A549 (cell line): ENCODE measurements around the gene PRPF40A. TPM values are rescaled to one million over a fixed set of nuclear protein-coding genes. Genes with fewer than 3 reads are reported as not detected.

Experiments
- ATAC-seq, 2 experiments: fragments of 200-7000 bp in 1 of 2; fragments of >200 bp in 1 of 2; cut with Nextera tagmentation in 1 of 2; cut with Tn5 transposase in 1 of 2; 3 replicates each; pipeline versions ENCODE4 v1.8.0 to v1.9.1; 2018 to 2020; ENCODE audit warnings: mild to moderate bottlenecking in 1 of 2, moderate library complexity in 1 of 2
- CTCF ChIA-PET: fragments of 300-600 bp; sonication (Branson Sonifier 250); formaldehyde crosslinking; extraction: SDS; loops from one replicate; lab custom pipeline; 2021; ENCODE audit warnings: antibody characterized with exemption, inconsistent platforms; lab: Yijun Ruan, JAX
- POLR2A ChIA-PET: fragments of 350-600 bp; formaldehyde crosslinking; extraction: SDS; loops from one replicate; lab custom pipeline; 2021; ENCODE audit warnings: antibody characterized with exemption, inconsistent platforms; lab: Yijun Ruan, JAX
- DNase-seq, 2 experiments: peaks; one replicate each; pipeline versions ENCODE4 v3.0.0 to v3.0.0-alpha.2; 2011 to 2016; ENCODE audit warnings: low read depth in 1 of 2, low spot score in 1 of 2
- FAIRE-seq: peaks from 2 replicates; lab custom pipeline; 2011; peaks lifted over from hg19 to GRCh38; lab: Jason Lieb, UNC
- H3K27ac ChIP-seq, 2 experiments: fragments of >200 bp; sonication (Bioruptor Twin); formaldehyde crosslinking; 3 replicates each; pipeline ENCODE4 v1.5.1; 2016 to 2017
- H3K4me1 ChIP-seq: fragments of >200 bp; sonication (Bioruptor Twin); formaldehyde crosslinking; 3 replicates; pipeline ENCODE4 v1.6.1; 2016
- H3K4me2 ChIP-seq: fragments of >200 bp; sonication (Bioruptor Twin); formaldehyde crosslinking; 3 replicates; pipeline ENCODE4 v1.6.1; 2016
- H3K4me3 ChIP-seq: fragments of >200 bp; sonication (Bioruptor Twin); formaldehyde crosslinking; 3 replicates; pipeline ENCODE4 v1.5.1; 2016
- H3K9me3 ChIP-seq: fragments of >200 bp; sonication (Bioruptor Twin); formaldehyde crosslinking; 3 replicates; pipeline ENCODE4 v1.6.1; 2016
- BHLHE40 ChIP-seq: IDR thresholded peaks from 2 replicates; pipeline ENCODE4 v1.6.1; 2012; ENCODE audit warnings: low read depth, low read length, inconsistent platforms
- CBX8 ChIP-seq: fragments of 200-600 bp; sonication (generic); IDR thresholded peaks from 2 replicates; pipeline ENCODE4 v1.6.1; 2016
- E2F6 ChIP-seq: IDR thresholded peaks from 2 replicates; pipeline ENCODE4 v1.6.1; 2012; ENCODE audit warnings: low read depth, borderline replicate concordance
- EHMT2 ChIP-seq: fragments of 200-600 bp; sonication (generic); IDR thresholded peaks from 2 replicates; pipeline ENCODE4 v1.6.1; 2016; ENCODE audit warnings: antibody characterized with exemption, low read depth, mild to moderate bottlenecking, moderate library complexity
- ELK1 ChIP-seq: fragments of 150-350 bp; IDR thresholded peaks from 2 replicates; pipeline ENCODE4 v1.6.1; 2014; ENCODE audit warnings: low read depth, mild to moderate bottlenecking, low read length
- EP300 ChIP-seq, 2 experiments: fragments of >200 bp; sonication (Bioruptor Twin); formaldehyde crosslinking; IDR thresholded peaks; 2 replicates in 1 of 2; 3 replicates in 1 of 2; pipeline ENCODE4 v1.6.1; 2016 to 2017
- FOSB ChIP-seq: fragments of 250-450 bp; sonication (Bioruptor Pico); IDR thresholded peaks from 2 replicates; pipeline ENCODE4 v1.5.0; 2020; ENCODE audit warnings: mild to moderate bottlenecking, moderate library complexity
- FOSL2 ChIP-seq, 2 experiments: fragments of 450-650 bp in 1 of 2; fragments of >200 bp in 1 of 2; sonication (Bioruptor Twin) in 1 of 2; formaldehyde crosslinking; IDR thresholded peaks; 2 replicates each; pipeline versions ENCODE4 v1.5.0 to v1.6.1; 2016 to 2020; ENCODE audit warnings: mild to moderate bottlenecking in 1 of 2, moderate library complexity in 1 of 2
- FOXS1 ChIP-seq: fragments of 250-450 bp; sonication (Bioruptor Pico); IDR thresholded peaks from 2 replicates; pipeline ENCODE4 v1.5.0; 2020; ENCODE audit warnings: mild to moderate bottlenecking, moderate library complexity
- GATA3 ChIP-seq: IDR thresholded peaks from 2 replicates; pipeline ENCODE4 v1.6.1; 2012; ENCODE audit warnings: borderline replicate concordance
- HDAC2 ChIP-seq: fragments of 200-600 bp; sonication (generic); IDR thresholded peaks from 2 replicates; pipeline ENCODE4 v1.6.1; 2016
- HMGXB4 ChIP-seq: fragments of 250-450 bp; sonication (Bioruptor Pico); IDR thresholded peaks from 2 replicates; pipeline ENCODE4 v1.5.0; 2021; ENCODE audit warnings: mild to moderate bottlenecking, moderate library complexity, borderline replicate concordance
- HOXA7 ChIP-seq: fragments of 250-450 bp; sonication (Bioruptor Pico); IDR thresholded peaks from 2 replicates; pipeline ENCODE4 v1.5.0; 2020; ENCODE audit warnings: mild to moderate bottlenecking, moderate library complexity
- JUN ChIP-seq, 2 experiments: fragments of >200 bp; sonication (Bioruptor Twin); formaldehyde crosslinking; IDR thresholded peaks; 2 replicates in 1 of 2; 3 replicates in 1 of 2; pipeline ENCODE4 v1.6.1; 2016 to 2017
- JUNB ChIP-seq: fragments of >200 bp; sonication (Bioruptor Twin); formaldehyde crosslinking; IDR thresholded peaks from 2 replicates; pipeline ENCODE4 v1.6.1; 2016
- KDM5A ChIP-seq: fragments of 200-600 bp; sonication (generic); IDR thresholded peaks from 2 replicates; pipeline ENCODE4 v1.6.1; 2016; ENCODE audit warnings: antibody characterized with exemption, mild to moderate bottlenecking
- MAX ChIP-seq: IDR thresholded peaks from 2 replicates; pipeline ENCODE4 v1.6.1; 2012
- PHF8 ChIP-seq: fragments of 200-600 bp; sonication (generic); IDR thresholded peaks from 2 replicates; pipeline ENCODE4 v1.6.1; 2016; ENCODE audit warnings: low read depth, mild to moderate bottlenecking, antibody characterized with exemption, moderate library complexity, borderline replicate concordance
- POLR2AphosphoS2 ChIP-seq: conservative IDR thresholded peaks from 2 replicates; pipeline ENCODE4 v1.6.1; 2012; ENCODE audit warnings: low read length, improper control_type of control experiment, inconsistent platforms
- RAD21 ChIP-seq, 2 experiments: fragments of >200 bp in 1 of 2; sonication (Bioruptor Twin) in 1 of 2; formaldehyde crosslinking in 1 of 2; IDR thresholded peaks in 1 of 2; conservative IDR thresholded peaks in 1 of 2; 2 replicates in 1 of 2; 3 replicates in 1 of 2; pipeline ENCODE4 v1.6.1; 2012 to 2018; ENCODE audit warnings: inconsistent platforms in 1 of 2
- RNF2 ChIP-seq: fragments of 200-600 bp; sonication (generic); IDR thresholded peaks from 2 replicates; pipeline ENCODE4 v1.6.1; 2016; ENCODE audit warnings: low read depth, mild to moderate bottlenecking, antibody characterized with exemption, moderate library complexity, borderline replicate concordance
- SMC3 ChIP-seq: fragments of >200 bp; sonication (Bioruptor Twin); formaldehyde crosslinking; IDR thresholded peaks from 3 replicates; pipeline ENCODE4 v1.6.1; 2018; ENCODE audit warnings: inconsistent platforms
- TP53 ChIP-seq: fragments of 250-450 bp; sonication (Bioruptor Pico); IDR thresholded peaks from 2 replicates; pipeline ENCODE4 v1.5.0; 2021; ENCODE audit warnings: mild to moderate bottlenecking, moderate library complexity
- ZFP36 ChIP-seq: fragments of 450-650 bp; IDR thresholded peaks from 2 replicates; pipeline ENCODE4 v1.6.1; 2014; ENCODE audit warnings: borderline replicate concordance; ENCODE audit not compliant: partially characterized antibody
- ZNF302 ChIP-seq: fragments of 250-450 bp; sonication (Bioruptor Pico); IDR thresholded peaks from 2 replicates; pipeline ENCODE4 v1.9.0; 2021; ENCODE audit warnings: inconsistent platforms, mild to moderate bottlenecking, moderate library complexity
- ZSCAN20 ChIP-seq: fragments of 250-450 bp; sonication (Bioruptor Pico); IDR thresholded peaks from 2 replicates; pipeline ENCODE4 v1.8.0; 2022; ENCODE audit warnings: mild to moderate bottlenecking, moderate library complexity
- WGBS: methylation state at CpG from one replicate; pipeline ENCODE4 v1.1.6; 2017; ENCODE audit errors: missing lambda C conversion rate; 5-methylcytosine and 5-hydroxymethylcytosine counted together
- polyA plus RNA-seq, 4 experiments: library from polyadenylated mRNA; depleted of rRNA in 3 of 4; stranded (reverse); fragments of >200 nt; fragmentation: RNase III in 1 of 4; extraction: RNeasy Plus Mini Kit Qiagen cat#74134 plus additional on column Dnase treatment in 1 of 4; gene quantifications; 2 replicates in 3 of 4; 3 replicates in 1 of 4; pipeline ENCODE4 v1.2.3, GENCODE V29; 2011 to 2017
- TF ChIP-seq, protein P1 (sequence below): fragments of >200 bp; sonication (Bioruptor Twin); formaldehyde crosslinking; IDR thresholded peaks from 2 replicates; pipeline ENCODE4 v1.6.1; 2016

PRPF40A gene
- polyA plus RNA-seq, 2 of the 4 experiments (the other 2 are of a cell fraction) = 75.1 to 186 TPM

DNA sequence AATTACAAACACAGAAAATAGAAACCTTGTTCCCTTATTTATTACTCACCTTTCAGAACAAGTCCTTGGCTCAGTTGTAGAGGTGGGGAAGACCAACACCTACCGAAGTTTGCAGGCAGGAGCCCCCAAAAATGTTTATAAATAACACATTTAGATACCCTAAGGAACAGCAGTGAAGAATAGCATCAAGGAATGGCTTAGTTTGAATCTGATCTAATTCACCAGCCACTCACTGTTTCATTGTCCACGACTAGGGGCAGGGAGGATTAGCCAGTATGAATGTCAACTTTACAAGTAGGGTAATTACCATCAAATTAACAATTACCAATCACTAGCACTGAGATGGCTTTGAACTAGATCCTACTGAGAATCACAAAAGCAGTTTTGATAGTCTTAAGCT, 65.4 kb downstream of the PRPF40A start:
- no peak for DNase-seq
- H3K9me3 ChIP-seq = no peaks in the 10 kb centered on the region
- FAIRE-seq = no peak
- peaks cover 10% of the 10 kb centered on the region; the same call in 2 of the 3 replicates for H3K4me1 ChIP-seq
- ATAC-seq = no peak
- CTCF ChIA-PET = no interaction called here
- POLR2A ChIA-PET = no interaction called here
- whole genome bisulfite sequencing = 85% methylated on average over 2 of the region's 2 CpGs
- H3K4me3 ChIP-seq = no peak overlapping the region
- TF ChIP-seq ZNF302 = no peak
- no peak for TF ChIP-seq FOSB (CRISPR knock-in tag)
- no peak for TF ChIP-seq KDM5A
- TF ChIP-seq ELK1 = no peak
- no peak for TF ChIP-seq E2F6
- no peak for TF ChIP-seq HMGXB4 (CRISPR knock-in tag)
- TF ChIP-seq JUN (IDR thresholded peaks at IDR 0.05) = no peak
- TF ChIP-seq HDAC2 = no peak
- TF ChIP-seq PHF8 = no peak
- TF ChIP-seq POLR2AphosphoS2 = no peak
- TF ChIP-seq, protein P1, sequence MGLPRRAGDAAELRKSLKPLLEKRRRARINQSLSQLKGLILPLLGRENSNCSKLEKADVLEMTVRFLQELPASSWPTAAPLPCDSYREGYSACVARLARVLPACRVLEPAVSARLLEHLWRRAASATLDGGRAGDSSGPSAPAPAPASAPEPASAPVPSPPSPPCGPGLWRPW = no peak
- no peak for TF ChIP-seq ZSCAN20 (CRISPR knock-in tag)
- TF ChIP-seq BHLHE40 = no peak
- TF ChIP-seq GATA3 = no peak
- no peak overlapping the region for H3K4me2 ChIP-seq
- H3K27ac ChIP-seq = no peak overlapping the region

DNA sequence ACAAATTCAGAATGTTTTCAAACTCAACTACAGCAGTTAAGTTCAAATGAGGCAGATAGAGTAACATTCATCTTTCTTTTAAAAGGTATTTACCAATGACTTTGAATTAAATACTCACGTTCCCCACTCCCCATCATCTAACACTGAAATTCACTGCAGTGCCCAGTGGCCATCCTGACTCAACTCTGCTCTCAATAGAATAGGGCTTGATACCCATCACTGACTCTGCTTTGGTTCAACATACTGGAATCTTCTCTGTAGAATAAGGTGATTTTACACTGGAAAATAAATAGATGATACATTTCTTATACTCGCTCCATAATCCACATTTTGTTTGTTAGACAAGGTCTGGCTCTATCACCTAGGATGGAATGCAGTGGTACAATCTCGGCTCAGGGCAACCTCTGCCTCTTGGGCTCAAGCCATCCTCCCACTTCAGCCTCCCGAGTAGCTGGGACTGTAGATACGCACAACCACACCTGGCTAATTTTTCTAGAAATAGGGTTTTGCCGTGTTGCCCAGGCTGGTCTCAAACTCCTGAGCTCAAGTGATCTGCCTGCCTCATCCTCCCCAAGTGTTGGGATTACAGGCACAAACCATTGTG, 66.4 kb downstream of the PRPF40A start:
- ChIA-PET CTCF (no interaction called here), POLR2A (no interaction called here)
- 87% methylated on average over 6 of the region's 6 CpGs for whole genome bisulfite sequencing

More for the DNA sequence above, 66.4 kb downstream of the PRPF40A start:
- no peak for TF ChIP-seq ZSCAN20 (CRISPR knock-in tag)
- no peak for TF ChIP-seq EHMT2
- no peak for TF ChIP-seq MAX
- no peak for TF ChIP-seq RAD21 (conservative IDR thresholded peaks at IDR 0.05 in 1 of 2, IDR thresholded peaks at IDR 0.05 in 1 of 2)
- TF ChIP-seq CBX8 = no peak
- TF ChIP-seq HOXA7 = 0 out of 2 replicates have a peak, but pooled peaks have one; percentile 9
- no peak for TF ChIP-seq FOSL2 (IDR thresholded peaks at IDR 0.05)
- TF ChIP-seq FOSL2 (CRISPR knock-in tag; IDR thresholded peaks at IDR 0.05) = no peak
- TF ChIP-seq HMGXB4 (CRISPR knock-in tag) = no peak
- no peak for TF ChIP-seq JUNB
- TF ChIP-seq SMC3 = no peak
- no peak for TF ChIP-seq RNF2
- peak; percentile 64; the same call in 1 of the 2 replicates for TF ChIP-seq TP53 (CRISPR knock-in tag)
- no peak for TF ChIP-seq EP300 (IDR thresholded peaks at IDR 0.05)
- no peak for TF ChIP-seq FOXS1 (CRISPR knock-in tag)
- no peak for TF ChIP-seq ZFP36
- peaks cover 15% of the 10 kb centered on the region; the same call in 2 of the 3 replicates for H3K4me1 ChIP-seq
- H3K9me3 ChIP-seq = no peaks in the 10 kb centered on the region
- H3K4me3 ChIP-seq = no peak overlapping the region
- ATAC-seq = 0 out of 6 replicates have a peak, but pooled peaks of 1 of the 2 experiments have one; percentile 6
- no peak for FAIRE-seq
- no peak overlapping the region for H3K27ac ChIP-seq
- H3K4me2 ChIP-seq = no peak overlapping the region
- no peak for DNase-seq
